Natural killer cell (primary cell): ENCODE measurements around the gene CFD. TPM values are rescaled to one million over a fixed set of nuclear protein-coding genes. Genes with fewer than 3 reads are reported as not detected.

Experiments used
- ATAC-seq, 3 donors: fragments of 150-1000 bp in 2 of 3; fragments of 200-7000 bp in 1 of 3; cut with Tn5 transposase; 1 replicate in 1 of 3; 2 replicates in 2 of 3; pipeline ENCODE4 v1.10.0; 2021; ENCODE audit warnings: mild to moderate bottlenecking in 2 of 3, moderate library complexity in 2 of 3
- DNase-seq, 2 donors: peaks; one replicate each; pipeline versions ENCODE4 v3.0.0 to v3.0.0-alpha.2; 2013 to 2021; ENCODE audit warnings: mixed read lengths in 1 of 2
- H3K27ac ChIP-seq: one replicate; pipeline ENCODE4 v1.5.1; 2013; ENCODE audit warnings: mild to moderate bottlenecking, low read length
- H3K27me3 ChIP-seq: one replicate; pipeline ENCODE4 v1.6.1; 2013; ENCODE audit warnings: low read length; ENCODE audit not compliant: control insufficient read depth, insufficient read depth
- H3K36me3 ChIP-seq: one replicate; pipeline ENCODE4 v1.6.1; 2013; ENCODE audit warnings: low read length; ENCODE audit not compliant: control insufficient read depth, insufficient read depth
- H3K4me1 ChIP-seq: one replicate; pipeline ENCODE4 v1.6.1; 2013; ENCODE audit warnings: low read length; ENCODE audit not compliant: control insufficient read depth, insufficient read depth
- H3K4me3 ChIP-seq: one replicate; pipeline ENCODE4 v1.5.1; 2013; ENCODE audit warnings: low read length
- H3K9me3 ChIP-seq: one replicate; pipeline ENCODE4 v1.6.1; 2013; ENCODE audit warnings: low read length; ENCODE audit not compliant: control insufficient read depth, insufficient read depth
- H3K27ac Mint-ChIP-seq, 2 donors: one replicate each; pipeline ENCODE4 v1.8.0; 2022; ENCODE audit warnings: mild to moderate bottlenecking in 2 of 2, mixed read lengths in 2 of 2, moderate library complexity in 1 of 2
- H3K27me3 Mint-ChIP-seq, 2 donors: one replicate each; pipeline ENCODE4 v1.8.0; 2022; ENCODE audit warnings: low read depth in 2 of 2, mixed read lengths in 2 of 2
- H3K36me3 Mint-ChIP-seq: one replicate; pipeline ENCODE4 v1.8.0; 2022; ENCODE audit warnings: mixed read lengths
- H3K4me1 Mint-ChIP-seq, 2 donors: one replicate each; pipeline ENCODE4 v1.8.0; 2022; ENCODE audit warnings: mixed read lengths in 2 of 2
- H3K4me3 Mint-ChIP-seq: one replicate; pipeline ENCODE4 v1.8.0; 2022; ENCODE audit warnings: mild to moderate bottlenecking, moderate library complexity, mixed read lengths
- H3K9me3 Mint-ChIP-seq, 2 donors: one replicate each; pipeline ENCODE4 v1.8.0; 2022; ENCODE audit warnings: mixed read lengths in 2 of 2
- CTCF ChIP-seq: fragments of 200-600 bp; IDR thresholded peaks from one replicate; pipeline ENCODE4 v1.8.0; 2022; ENCODE audit warnings: antibody characterized with exemption
- WGBS: methylation state at CpG from one replicate; pipeline ENCODE4 v1.1.7; 2013; ENCODE audit warnings: missing lambda C conversion rate; ENCODE audit not compliant: insufficient coverage; 5-methylcytosine and 5-hydroxymethylcytosine counted together
- intact Hi-C: fragments of 100-400 bp; cut with micrococcal nuclease; formaldehyde crosslinking; loops from one replicate; pipeline ENCODE4 v1.14.2; 2022
- total RNA-seq, 4 donors: library from RNA; stranded (reverse); fragments of 120-200 nt in 1 of 4; gene quantifications; one replicate each; pipeline versions ENCODE4 v1.2.3 to v1.2.4, GENCODE V29; 2013 to 2022

Gene CFD
- total RNA-seq, 3 donors from 2014 or later (not counting 1 experiment from before 2014, with no cell fraction given): 2.9 to 47.5 (median 10.4) TPM

- intact Hi-C loops: loop anchor here (1.0 to 5.0 kb wide), 2 partner anchors 58 to 119 kb away; partner anchors contain the start of gene WDR18
- Mint-ChIP-seq H3K36me3 (no peaks in the 10 kb centered on the region), H3K4me1 (peaks cover 12 to 22% of the 10 kb centered on the region in 2 donors), H3K4me3 (peak overlapping the region; percentile 83), H3K27me3 (peaks cover 7 to 8% of the 10 kb centered on the region in 2 donors), H3K27ac (peak overlapping the region in 1 of 2 donors; percentile 68), H3K9me3 (no peaks in the 10 kb centered on the region)
- Histone ChIP-seq H3K4me1 (peaks cover 43% of the 10 kb centered on the region), H3K4me3 (no peak overlapping the region), H3K36me3 (peaks cover 9% of the 10 kb centered on the region), H3K27me3 (peaks cover 7% of the 10 kb centered on the region), H3K9me3 (no peaks in the 10 kb centered on the region), H3K27ac (no peak overlapping the region)
- DNase-seq: no peak
- no peak for TF ChIP-seq CTCF
- 66% methylated on average over 3 of the region's 7 CpGs for WGBS
- no peak for ATAC-seq
These were observed 3.8 kb downstream of the CFD start for GRCh38 chr19:863315-863620.

- WGBS: 92% methylated on average over 38 of the region's 38 CpGs
- Mint-ChIP-seq H3K27me3 (peaks cover 0 to 4% of the 10 kb centered on the region in 2 donors), H3K4me3 (no peak overlapping the region), H3K27ac (no peak overlapping the region), H3K36me3 (no peaks in the 10 kb centered on the region), H3K4me1 (peaks cover 12 to 22% of the 10 kb centered on the region in 2 donors), H3K9me3 (no peaks in the 10 kb centered on the region)
- Histone ChIP-seq H3K27me3 (no peaks in the 10 kb centered on the region), H3K36me3 (peaks cover 18% of the 10 kb centered on the region), H3K4me1 (peaks cover 30% of the 10 kb centered on the region), H3K9me3 (no peaks in the 10 kb centered on the region), H3K27ac (no peak overlapping the region), H3K4me3 (no peak overlapping the region)
- intact Hi-C loops: no loop called here
- TF ChIP-seq CTCF: no peak
- ATAC-seq (no peak), DNase-seq (no peak)
These were observed 7.4 kb downstream of the CFD start for GRCh38 chr19:866769-867300.

- intact Hi-C loops: no loop called here
- WGBS: 87% methylated on average over 16 of the region's 16 CpGs
These were observed 7.9 kb downstream of the CFD start for GRCh38 chr19:867301-867793.

More at GRCh38 chr19:867301-867793, 7.9 kb downstream of the CFD start:
- H3K27ac Mint-ChIP-seq: no peak overlapping the region
- Histone ChIP-seq H3K4me3 (no peak overlapping the region), H3K36me3 (peaks cover 18% of the 10 kb centered on the region), H3K9me3 (no peaks in the 10 kb centered on the region), H3K4me1 (peaks cover 31% of the 10 kb centered on the region), H3K27ac (no peak overlapping the region), H3K27me3 (no peaks in the 10 kb centered on the region)
- TF ChIP-seq CTCF: no peak
- no peaks in the 10 kb centered on the region for H3K9me3 Mint-ChIP-seq
- H3K27me3 Mint-ChIP-seq: peaks cover 0 to 4% of the 10 kb centered on the region in 2 donors
- ATAC-seq (no peak), DNase-seq (no peak)
- H3K4me3 Mint-ChIP-seq: no peak overlapping the region
- peaks cover 12 to 25% of the 10 kb centered on the region in 2 donors for H3K4me1 Mint-ChIP-seq
- H3K36me3 Mint-ChIP-seq: no peaks in the 10 kb centered on the region
